ENCODE data around the gene STXBP4.

DNA sequence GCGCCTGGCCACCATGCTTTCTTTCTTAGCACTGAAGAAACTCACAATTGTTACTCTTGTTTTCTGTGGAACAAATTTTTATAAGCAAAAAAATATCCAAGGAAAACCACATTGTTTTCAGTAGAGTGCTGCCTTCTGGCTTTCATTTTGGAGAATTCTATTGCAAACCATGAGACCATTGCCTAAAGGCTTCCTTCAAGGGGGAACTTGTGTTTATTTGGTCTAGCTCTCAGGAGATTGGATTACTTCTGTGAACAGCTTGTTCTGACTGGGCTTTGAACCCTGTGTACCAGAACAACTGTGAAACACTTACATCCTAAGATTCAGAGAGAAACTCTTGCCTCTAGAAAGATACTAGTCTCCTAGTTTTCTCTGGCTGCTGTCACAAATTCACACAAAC, 35.9 kb upstream of the STXBP4 start:
- TF ChIP-seq, protein P1, sequence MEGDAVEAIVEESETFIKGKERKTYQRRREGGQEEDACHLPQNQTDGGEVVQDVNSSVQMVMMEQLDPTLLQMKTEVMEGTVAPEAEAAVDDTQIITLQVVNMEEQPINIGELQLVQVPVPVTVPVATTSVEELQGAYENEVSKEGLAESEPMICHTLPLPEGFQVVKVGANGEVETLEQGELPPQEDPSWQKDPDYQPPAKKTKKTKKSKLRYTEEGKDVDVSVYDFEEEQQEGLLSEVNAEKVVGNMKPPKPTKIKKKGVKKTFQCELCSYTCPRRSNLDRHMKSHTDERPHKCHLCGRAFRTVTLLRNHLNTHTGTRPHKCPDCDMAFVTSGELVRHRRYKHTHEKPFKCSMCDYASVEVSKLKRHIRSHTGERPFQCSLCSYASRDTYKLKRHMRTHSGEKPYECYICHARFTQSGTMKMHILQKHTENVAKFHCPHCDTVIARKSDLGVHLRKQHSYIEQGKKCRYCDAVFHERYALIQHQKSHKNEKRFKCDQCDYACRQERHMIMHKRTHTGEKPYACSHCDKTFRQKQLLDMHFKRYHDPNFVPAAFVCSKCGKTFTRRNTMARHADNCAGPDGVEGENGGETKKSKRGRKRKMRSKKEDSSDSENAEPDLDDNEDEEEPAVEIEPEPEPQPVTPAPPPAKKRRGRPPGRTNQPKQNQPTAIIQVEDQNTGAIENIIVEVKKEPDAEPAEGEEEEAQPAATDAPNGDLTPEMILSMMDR (IDR thresholded peaks at IDR 0.05), result no peak
- no peak for TF ChIP-seq POLR2A (IDR thresholded peaks at IDR 0.05)

Measured in lower leg skin (tissue), 3 donors.